Smooth muscle cell of bladder (primary cell): ENCODE measurements around the gene CDC42SE2. TPM values are rescaled to one million over a fixed set of nuclear protein-coding genes. Genes with fewer than 3 reads are reported as not detected.

ENCODE experiments used
- total RNA-seq: library from RNA; depleted of rRNA; stranded (reverse); fragments of >200 nt; gene quantifications from 2 replicates; pipeline ENCODE4 v1.2.3, GENCODE V29; 2014

CDC42SE2 gene, protein sequence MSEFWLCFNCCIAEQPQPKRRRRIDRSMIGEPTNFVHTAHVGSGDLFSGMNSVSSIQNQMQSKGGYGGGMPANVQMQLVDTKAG
- 17.3 and 18.1 TPM in 2 replicates for total RNA-seq

GRCh38 chr5:131263648-131264450 is at the start of gene CDC42SE2:
TSS of gene CDC42SE2 (plus strand) at chr5:131264053. CDS start at chr5:131359494, 95,441 bp downstream.

Other genes with a start within 250 kb of the CDC42SE2 start
- 167 and 213 TPM in 2 replicates for gene HINT1, start 98.8 kb upstream of the CDC42SE2 start, total RNA-seq
- gene LYRM7, start 93.1 kb upstream of the CDC42SE2 start, total RNA-seq = 4.5 and 4.6 TPM in 2 replicates